ENCODE measurements around the gene FAM107B. TPM values are rescaled to one million over a fixed set of nuclear protein-coding genes. Genes with fewer than 3 reads are reported as not detected.

FAM107B gene
- total and polyA plus RNA-seq, 2 of the 8 experiments (the other 6 are each of a cell fraction or from before 2014, with no cell fraction given): 7.5 to 28.1 TPM

Small RNA genes lying within 50 kb of the gene (small RNA-seq; reads per million reads assigned to genes)
- not detected for gene RNA5SP302 (ENCODE audit: insufficient read depth)

Other genes with a start within 250 kb of the FAM107B start
- 0.32 and 0.36 TPM in 2 replicates for gene CDNF, start 63.1 kb upstream of the FAM107B start, total RNA-seq (2021; fragmentation: NEBNext Ultra II Directional; extraction: Animal tissue kit (Norgen Biotek cat#: 25700))
- 0.27 and 0.67 TPM in 2 replicates for gene CDNF, start 63.1 kb upstream of the FAM107B start, polyA plus RNA-seq (2011; rRNA removed)
- gene HSPA14, start 63.4 kb upstream of the FAM107B start, total RNA-seq (2021; fragmentation: NEBNext Ultra II Directional; extraction: Animal tissue kit (Norgen Biotek cat#: 25700)): 32.9 and 36.4 TPM in 2 replicates
- 11.9 and 20.5 TPM in 2 replicates for gene HSPA14, start 63.4 kb upstream of the FAM107B start, polyA plus RNA-seq (2011; rRNA removed)
- gene MSANTD7, start 63.4 kb upstream of the FAM107B start, total RNA-seq (2021; fragmentation: NEBNext Ultra II Directional; extraction: Animal tissue kit (Norgen Biotek cat#: 25700)): 15.2 and 16.0 TPM in 2 replicates
- 4.9 and 5.0 TPM in 2 replicates for gene MSANTD7, start 63.4 kb upstream of the FAM107B start, polyA plus RNA-seq (2011; rRNA removed)
- 54.9 and 62.3 TPM in 2 replicates for gene SUV39H2, start 104.0 kb upstream of the FAM107B start, total RNA-seq (2021; fragmentation: NEBNext Ultra II Directional; extraction: Animal tissue kit (Norgen Biotek cat#: 25700))
- gene SUV39H2, start 104.0 kb upstream of the FAM107B start, polyA plus RNA-seq (2011; rRNA removed): 11.6 and 19.4 TPM in 2 replicates
- gene DCLRE1C, start 179.2 kb upstream of the FAM107B start, total RNA-seq (2021; fragmentation: NEBNext Ultra II Directional; extraction: Animal tissue kit (Norgen Biotek cat#: 25700)): 5.6 and 7.4 TPM in 2 replicates
- gene DCLRE1C, start 179.2 kb upstream of the FAM107B start, polyA plus RNA-seq (2011; rRNA removed): 0.64 and 0.77 TPM in 2 replicates
- not detected in 2 replicates for gene MEIG1, start 184.5 kb upstream of the FAM107B start, total RNA-seq (2021; fragmentation: NEBNext Ultra II Directional; extraction: Animal tissue kit (Norgen Biotek cat#: 25700))
- not detected in 2 replicates for gene MEIG1, start 184.5 kb upstream of the FAM107B start, polyA plus RNA-seq (2011; rRNA removed)

Measured in H1 (cell line).